GM18519 (cell line): Measurements from ENCODE around the gene LEMD1.
"Not testable (repeated sequence)": the region's sequence is repeated elsewhere in the genome, so short reads cannot be mapped to it uniquely, and the experiment has no call there.

ENCODE experiments used
- ATAC-seq: cut with Tn5 transposase; IDR thresholded peaks from one replicate; pipeline ENCODE4 v1.9.1; 2021; ENCODE audit warnings: mild to moderate bottlenecking, moderate library complexity; ENCODE audit not compliant: unreplicated experiment, low FRiP score

The LEMD1 gene

GRCh38 chr1:205447457-205448341 is 25.8 kb upstream of the LEMD1 start:
- no peak for ATAC-seq

- no peak for ATAC-seq
These were observed 25.0 kb upstream of the LEMD1 start for GRCh38 chr1:205446828-205447227.

GRCh38 chr1:205445646-205445935 is 23.7 kb upstream of the LEMD1 start:
- no peak for ATAC-seq

- ATAC-seq = no peak
These were observed 23.2 kb upstream of the LEMD1 start for GRCh38 chr1:205444931-205445645.

- no peak for ATAC-seq
These were observed 22.6 kb upstream of the LEMD1 start for GRCh38 chr1:205444300-205444930.

GRCh38 chr1:205443585-205444299 is 21.9 kb upstream of the LEMD1 start:
- ATAC-seq = no peak

GRCh38 chr1:205442051-205442725 is 20.3 kb upstream of the LEMD1 start:
- no peak for ATAC-seq

- no peak for ATAC-seq
These were observed 19.8 kb upstream of the LEMD1 start for GRCh38 chr1:205441716-205442050.

GRCh38 chr1:205441318-205441633 is 19.4 kb upstream of the LEMD1 start:
- ATAC-seq = no peak

GRCh38 chr1:205440476-205441317 is 18.8 kb upstream of the LEMD1 start:
- ATAC-seq = no peak

GRCh38 chr1:205440121-205440475 is 18.2 kb upstream of the LEMD1 start:
- no peak for ATAC-seq

GRCh38 chr1:205438213-205439158 is 16.6 kb upstream of the LEMD1 start:
- no peak for ATAC-seq

- no peak for ATAC-seq
These were observed 15.7 kb upstream of the LEMD1 start for GRCh38 chr1:205437570-205437969.

GRCh38 chr1:205436776-205437410 is 15.0 kb upstream of the LEMD1 start:
- no peak for ATAC-seq

- ATAC-seq = no peak
These were observed 14.0 kb upstream of the LEMD1 start for GRCh38 chr1:205435578-205436573.

- no peak for ATAC-seq
These were observed 12.9 kb upstream of the LEMD1 start for GRCh38 chr1:205434738-205435137.

GRCh38 chr1:205432692-205433091 is 10.8 kb upstream of the LEMD1 start:
- not testable (repeated sequence) for ATAC-seq
